DMS79 (cell line): ENCODE data around the gene EXD2.
A peak's percentile ranks its signal among the peaks of the same experiment; 100 is the strongest.
"Not testable (repeated sequence)": the region's sequence is repeated elsewhere in the genome, so short reads cannot be mapped to it uniquely, and the experiment has no call there.

Experiments
- DNase-seq: peaks from one replicate; lab custom pipeline; 2025; lab: John Stamatoyannopoulos, UW

The EXD2 gene

DNA sequence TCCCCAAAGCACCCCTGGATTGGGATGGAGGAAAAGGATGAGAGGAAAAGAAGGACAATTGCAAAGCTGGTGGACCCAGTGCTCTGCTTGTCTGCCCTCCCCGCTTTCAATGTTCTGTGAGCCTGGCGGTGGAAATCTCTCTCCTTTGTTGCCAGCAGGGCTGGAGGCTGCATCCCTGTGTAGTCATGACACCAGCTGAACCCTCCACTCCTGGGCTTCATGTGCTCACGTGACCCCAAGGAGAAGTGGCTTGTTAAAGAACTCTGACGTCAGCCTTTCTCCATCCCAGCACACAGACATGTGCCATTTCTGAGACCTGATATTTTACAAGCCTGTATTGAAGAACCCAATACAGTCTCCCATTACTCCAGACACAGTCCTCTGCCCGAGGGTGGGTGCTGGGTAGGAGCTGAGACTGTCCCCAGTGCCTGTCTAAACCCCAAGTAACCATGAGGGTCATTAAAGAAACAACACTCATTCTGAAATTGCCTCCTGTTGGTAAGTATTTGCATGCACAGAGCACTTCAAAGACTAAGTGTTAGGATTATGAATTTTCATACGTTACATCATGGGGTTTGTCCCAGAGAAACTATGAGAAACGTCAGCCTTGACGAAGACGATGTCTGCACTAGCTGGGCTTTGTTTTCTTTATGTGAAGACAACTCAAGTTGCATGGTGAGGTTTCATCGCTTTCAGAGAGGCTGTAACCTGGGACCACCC, 90.3 kb downstream of the EXD2 start:
- peak; percentile 90 for DNase-seq

GRCh38 chr14:69282448-69282847, 91.2 kb downstream of the EXD2 start:
- DNase-seq, result no peak

GRCh38 chr14:69284170-69284569, 92.9 kb downstream of the EXD2 start:
- DNase-seq, result no peak

DNA sequence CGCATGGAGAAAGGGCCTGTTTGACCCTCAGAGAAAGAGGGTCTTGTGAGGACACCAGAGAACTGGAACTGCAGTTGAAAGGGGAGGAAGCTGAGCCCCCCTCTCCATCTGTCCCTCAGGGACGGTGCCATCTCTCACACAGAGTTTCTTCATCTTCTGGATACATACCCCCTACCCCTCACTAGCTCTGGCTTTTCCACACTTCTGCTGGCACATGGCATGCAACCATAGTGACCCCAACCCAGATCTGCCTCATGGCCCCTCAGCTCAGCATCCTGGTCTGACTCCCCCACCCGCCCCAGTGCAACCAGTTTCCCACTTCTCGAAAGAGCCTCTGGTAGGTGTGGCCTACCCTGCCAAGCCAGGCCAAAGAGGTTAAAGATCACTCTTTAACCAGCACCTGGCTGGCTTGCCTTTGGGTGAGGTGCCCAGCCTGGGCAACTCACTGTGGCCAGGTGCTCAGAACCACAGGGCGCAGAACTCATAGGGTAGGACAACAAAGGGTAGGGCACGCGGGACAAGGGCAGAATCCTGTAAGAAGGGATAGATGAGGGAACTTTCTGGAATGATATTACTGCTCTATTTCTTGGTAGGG, 94.5 kb downstream of the EXD2 start:
- no peak for DNase-seq

DNA sequence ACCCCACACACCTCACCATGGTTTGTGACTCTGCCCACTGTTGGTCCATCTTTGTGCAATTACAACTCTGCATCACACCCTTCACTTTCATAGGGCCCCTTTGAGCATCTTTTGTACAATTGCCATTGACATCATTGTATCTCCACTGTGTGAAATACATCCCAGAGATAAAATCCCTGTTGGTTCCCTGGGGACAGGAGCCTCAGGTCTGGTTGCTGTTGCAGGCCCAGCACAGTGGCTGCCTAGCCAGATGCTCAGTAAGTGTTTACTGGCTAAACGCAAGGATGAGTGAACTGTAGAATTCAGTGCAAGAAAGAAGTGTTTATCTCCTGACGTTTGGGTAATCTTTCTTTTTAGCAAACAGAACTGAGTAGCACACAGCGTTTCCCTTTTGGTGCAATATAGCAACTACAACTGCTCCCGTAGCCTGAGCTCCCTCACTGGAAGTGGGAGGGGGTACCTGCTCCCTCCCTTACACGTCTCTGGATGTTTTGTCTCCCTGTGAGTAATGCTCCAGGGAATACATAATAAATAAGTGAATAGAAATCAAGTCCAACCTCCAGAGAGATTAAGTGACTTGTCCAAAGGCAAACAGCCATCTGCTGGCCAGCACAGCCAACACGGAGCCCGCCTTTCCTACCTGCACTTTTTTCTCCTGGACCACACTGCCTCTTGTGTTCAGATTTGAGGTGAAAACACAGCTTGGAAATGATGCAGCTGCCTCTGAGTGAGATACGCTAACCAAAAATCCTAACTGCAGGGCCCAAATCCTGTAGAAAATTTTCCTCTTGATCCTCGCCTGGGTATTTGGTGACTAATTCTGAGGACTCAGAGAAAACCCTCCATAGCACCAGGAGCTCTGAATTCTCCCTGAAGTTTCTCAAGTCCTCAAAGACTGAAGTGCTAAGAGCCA, 96.1 kb downstream of the EXD2 start:
- no peak for DNase-seq

DNA sequence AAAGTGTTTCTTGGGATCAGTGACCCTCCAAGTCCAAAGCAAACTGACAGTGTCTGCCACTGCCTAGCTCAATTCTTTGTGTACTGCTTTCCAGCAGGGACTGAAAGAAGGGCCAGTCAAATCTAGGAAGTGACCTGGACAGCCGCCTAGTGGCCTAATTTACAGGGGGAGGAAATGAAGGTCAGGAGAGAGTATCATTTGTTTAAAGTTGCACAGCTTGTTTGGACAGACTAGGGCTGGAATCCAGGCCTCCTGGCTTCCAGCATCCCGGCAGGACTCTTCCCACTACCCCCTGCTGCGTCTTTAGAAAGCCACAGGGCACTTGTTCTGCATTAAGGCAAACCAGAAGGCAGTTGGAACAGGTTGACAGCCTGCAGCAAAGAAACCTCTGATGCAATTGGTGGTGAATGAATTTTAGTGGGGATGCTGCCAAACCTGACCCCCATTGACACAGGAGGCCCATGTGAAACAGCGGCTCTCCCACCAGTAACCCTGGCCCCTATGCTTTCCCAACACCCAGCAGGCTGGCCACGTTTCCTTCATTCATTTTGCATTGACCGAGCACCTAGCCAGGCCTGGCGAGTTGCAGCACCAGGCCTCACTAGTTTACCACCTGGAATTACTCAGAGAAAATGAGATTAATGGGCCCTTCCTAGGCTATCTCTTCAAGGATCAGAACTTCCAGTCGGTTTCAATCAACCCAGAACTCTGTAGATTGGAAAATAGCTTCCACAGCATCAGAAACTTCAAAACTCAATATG, 96.9 kb downstream of the EXD2 start:
- peak; percentile 65 for DNase-seq

- DNase-seq, result no peak
These were observed 97.8 kb downstream of the EXD2 start for GRCh38 chr14:69288956-69289705.

GRCh38 chr14:69289811-69290520, 98.7 kb downstream of the EXD2 start:
- no peak for DNase-seq

GRCh38 chr14:69290881-69291280, 99.6 kb downstream of the EXD2 start:
- DNase-seq, result not testable (repeated sequence)

GRCh38 chr14:69291396-69291795, 100.1 kb downstream of the EXD2 start:
- no peak for DNase-seq

DNA sequence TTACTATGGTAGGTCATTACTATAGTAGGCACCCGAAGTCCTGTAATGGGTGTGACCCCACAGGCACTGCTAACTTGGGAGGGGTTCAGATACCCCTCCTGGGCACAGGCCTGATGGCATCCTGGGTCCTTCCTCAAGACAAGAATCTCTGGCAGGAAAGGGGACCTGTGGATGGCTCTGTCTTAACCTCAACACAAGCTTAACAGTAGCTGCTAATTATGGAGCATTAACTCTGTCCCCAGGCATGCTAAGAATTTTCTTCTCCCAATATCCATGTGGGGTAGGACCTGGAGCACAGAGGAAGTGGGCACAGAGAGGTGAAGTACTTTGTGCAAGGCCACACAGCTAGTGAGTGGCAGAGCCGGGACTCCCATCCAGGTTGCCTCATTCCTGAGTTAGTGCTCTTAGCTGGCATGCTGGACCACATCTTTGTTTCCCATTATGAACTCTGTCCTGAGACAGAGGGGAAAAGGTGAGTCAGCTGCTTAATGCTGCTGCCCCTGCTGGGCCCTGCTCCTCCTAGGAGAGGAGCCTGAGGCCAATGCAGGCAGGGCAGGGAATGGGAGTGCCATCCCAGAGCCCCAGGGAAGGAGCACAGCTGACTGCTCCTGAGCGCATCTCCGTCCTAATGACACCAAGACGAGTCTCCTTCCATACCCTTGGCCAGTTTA, 100.7 kb downstream of the EXD2 start:
- no peak for DNase-seq
